GM10266 (cell line): ENCODE results near the gene MAFG.

ENCODE experiments used
- DNase-seq: peaks from one replicate; pipeline ENCODE4 v3.0.0; 2012; ENCODE audit errors: extremely low spot score
- CTCF ChIP-seq: IDR thresholded peaks from 2 replicates; pipeline ENCODE4 v1.5.1; 2012; ENCODE audit warnings: mild to moderate bottlenecking, low read depth; ENCODE audit not compliant: control insufficient read depth, insufficient read depth; ENCODE audit errors: missing control alignments

MAFG gene

GRCh38 chr17:81932333-81932983 is 4.9 kb upstream of the MAFG start:
- TF ChIP-seq CTCF, result no peak
- no peak for DNase-seq

GRCh38 chr17:81931557-81932332 is 4.2 kb upstream of the MAFG start:
- DNase-seq, result no peak
- TF ChIP-seq CTCF, result no peak

- no peak for TF ChIP-seq CTCF
- DNase-seq, result no peak
Observed at GRCh38 chr17:81931189-81931556, 3.6 kb upstream of the MAFG start.

- peak; percentile 56 for DNase-seq
- TF ChIP-seq CTCF, result no peak
Observed at GRCh38 chr17:81930142-81931125, 2.9 kb upstream of the MAFG start.

- TF ChIP-seq CTCF, result no peak
- no peak for DNase-seq
Observed at GRCh38 chr17:81929253-81930141, 2.0 kb upstream of the MAFG start.

GRCh38 chr17:81928544-81929252 is 1.2 kb upstream of the MAFG start:
- no peak for TF ChIP-seq CTCF
- DNase-seq, result peak; percentile 56
